GM23248 (cell line): ENCODE measurements around the gene NR3C2.

Source experiments
- EZH2 ChIP-seq: fragments of 200-600 bp; sonication (generic); IDR thresholded peaks from 2 replicates; pipeline ENCODE4 v1.6.1; 2018; ENCODE audit warnings: antibody characterized with exemption, mild to moderate bottlenecking; ENCODE audit not compliant: insufficient read depth, poor library complexity, severe bottlenecking
- EZH2phosphoT487 ChIP-seq: fragments of 200-600 bp; sonication (generic); IDR thresholded peaks from 2 replicates; pipeline ENCODE4 v1.6.1; 2018; ENCODE audit warnings: antibody characterized with exemption, moderate library complexity, mild to moderate bottlenecking, low read depth; ENCODE audit not compliant: insufficient read depth

GRCh38 chr4:148453833-148454232, 11.6 kb upstream of the NR3C2 start:
- TF ChIP-seq EZH2phosphoT487 (no peak), EZH2 (no peak)
